Colonic mucosa (tissue), 4 donors: ENCODE data around the gene PIK3R5. TPM values are rescaled to one million over a fixed set of nuclear protein-coding genes. Genes with fewer than 3 reads are reported as not detected.

ENCODE experiments used
- DNase-seq: peaks from one replicate; pipeline ENCODE4 v3.0.0-alpha.2; 2020
- H3K27ac ChIP-seq: fragments of 200-600 bp; one replicate; pipeline ENCODE4 v1.8.0; 2021
- H3K27me3 ChIP-seq: fragments of 200-600 bp; one replicate; pipeline ENCODE4 v1.8.0; 2021
- H3K36me3 ChIP-seq: fragments of 200-600 bp; one replicate; pipeline ENCODE4 v1.8.0; 2021
- H3K4me1 ChIP-seq: fragments of 200-600 bp; one replicate; pipeline ENCODE4 v1.8.0; 2021; ENCODE audit warnings: mild to moderate bottlenecking
- H3K4me3 ChIP-seq: fragments of 200-600 bp; one replicate; pipeline ENCODE4 v1.8.0; 2021
- H3K9ac ChIP-seq, 2 donors: one replicate each; pipeline ENCODE4 v1.7.0; 2013; ENCODE audit warnings: control low read depth in 2 of 2, low read depth in 2 of 2, low read length in 2 of 2
- H3K9me3 ChIP-seq: fragments of 200-600 bp; one replicate; pipeline ENCODE4 v1.8.0; 2021
- CTCF ChIP-seq: fragments of 200-600 bp; IDR thresholded peaks from one replicate; pipeline ENCODE4 v1.8.0; 2022; ENCODE audit warnings: antibody characterized with exemption, mild to moderate bottlenecking
- intact Hi-C: fragments of 100-400 bp; cut with DNase I; formaldehyde crosslinking; loops from one replicate; pipeline ENCODE4 v1.14.1; 2022
- total RNA-seq, 2 donors: library from RNA; stranded (reverse); fragmentation: NEBNext Ultra II Directional in 1 of 2; extraction: Animal tissue kit (Norgen Biotek cat#: 25700) in 1 of 2; gene quantifications; one replicate each; pipeline ENCODE4 v1.2.1, GENCODE V29; 2021
- donor health status: healthy.
- donor health status: DM: no; HTN: no; CAD: no.
- donor health status: DM: no; HTN: no; CAD: no.

PIK3R5 gene
- total RNA-seq, 2 donors from 2014 or later: 2.2 to 2.5 TPM

GRCh38 chr17:8880466-8880865 lies 85.0 kb downstream of the PIK3R5 start:
- Histone ChIP-seq H3K27ac (no peak overlapping the region), H3K9ac (no peak overlapping the region), H3K4me3 (no peak overlapping the region), H3K9me3 (no peaks in the 10 kb centered on the region), H3K4me1 (no peaks in the 10 kb centered on the region), H3K36me3 (no peaks in the 10 kb centered on the region), H3K27me3 (no peaks in the 10 kb centered on the region)
- intact Hi-C loops: no loop called here
- no peak for DNase-seq
- no peak for TF ChIP-seq CTCF

DNA sequence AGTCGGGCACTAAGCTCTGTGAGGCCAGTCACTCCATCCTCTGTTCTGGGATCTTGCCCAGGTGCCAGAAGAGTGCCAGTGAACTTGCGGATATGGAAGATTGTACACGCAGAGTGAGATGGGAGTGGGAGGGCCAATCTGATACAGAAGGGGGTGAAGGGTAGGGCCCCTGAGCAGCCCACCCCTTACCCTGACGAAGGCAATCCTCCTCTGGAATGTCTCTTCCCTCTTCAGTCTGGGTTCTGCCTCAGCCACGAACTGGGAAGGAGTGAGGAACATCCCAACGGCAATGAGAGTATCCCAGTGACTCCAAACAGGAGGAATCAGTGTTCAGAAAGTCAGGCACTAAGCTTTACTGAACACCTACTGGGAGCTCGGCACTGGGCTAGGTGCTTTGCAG lies 86.1 kb downstream of the PIK3R5 start:
- intact Hi-C loops: no loop called here

DNA sequence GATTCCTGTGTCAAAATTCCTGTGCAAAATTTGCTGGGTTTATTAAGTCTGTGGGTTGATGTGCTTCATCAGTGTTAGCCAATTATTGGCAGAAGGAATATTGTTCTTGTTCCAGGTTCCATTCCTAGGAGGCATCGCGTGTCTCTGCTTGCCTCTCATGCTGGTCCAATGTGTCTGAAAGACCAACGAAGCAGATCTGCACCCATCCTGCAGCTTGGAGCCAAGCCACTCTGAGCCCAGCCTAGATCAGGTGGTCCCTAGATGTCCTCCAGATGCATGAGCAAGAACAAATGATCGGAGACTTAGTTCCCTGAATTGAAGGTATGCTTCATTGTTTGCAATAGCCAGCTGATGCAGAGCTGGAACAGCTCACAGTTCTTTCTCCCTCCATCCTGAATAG lies 87.5 kb downstream of the PIK3R5 start:
- H3K9ac ChIP-seq: no peak overlapping the region
- no peaks in the 10 kb centered on the region for H3K9me3 ChIP-seq
- TF ChIP-seq CTCF: no peak
- H3K27ac ChIP-seq: no peak overlapping the region
- DNase-seq: no peak
- no peaks in the 10 kb centered on the region for H3K27me3 ChIP-seq
- no peaks in the 10 kb centered on the region for H3K4me1 ChIP-seq
- H3K36me3 ChIP-seq: no peaks in the 10 kb centered on the region
- intact Hi-C loops: no loop called here
- H3K4me3 ChIP-seq: no peak overlapping the region

More for the DNA sequence above, 86.1 kb downstream of the PIK3R5 start:
- Histone ChIP-seq H3K9me3 (no peaks in the 10 kb centered on the region), H3K36me3 (no peaks in the 10 kb centered on the region), H3K9ac (no peak overlapping the region), H3K4me3 (no peak overlapping the region), H3K27ac (no peak overlapping the region), H3K27me3 (no peaks in the 10 kb centered on the region), H3K4me1 (no peaks in the 10 kb centered on the region)
- no peak for DNase-seq
- TF ChIP-seq CTCF: no peak

DNA sequence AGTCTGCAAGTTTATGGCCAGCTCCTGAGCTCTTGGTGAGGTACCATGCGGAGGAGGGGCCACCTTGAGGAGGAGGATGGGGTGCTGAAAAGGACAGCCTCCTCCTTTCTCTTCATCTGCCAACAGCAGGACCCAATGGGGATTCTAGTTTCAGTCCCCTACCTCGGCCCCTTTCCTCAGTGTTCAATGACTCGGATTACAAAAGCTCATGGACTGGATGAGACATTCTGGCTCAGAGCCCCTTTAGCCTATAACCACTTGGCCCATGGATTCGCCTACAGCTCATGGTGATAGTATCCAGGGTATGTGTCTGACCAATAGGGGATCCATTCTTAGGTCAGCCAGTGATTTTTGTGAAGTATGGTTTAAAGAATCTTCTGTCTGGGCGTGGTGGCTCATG lies 89.5 kb downstream of the PIK3R5 start:
- H3K36me3 ChIP-seq: no peaks in the 10 kb centered on the region
- H3K9me3 ChIP-seq: no peaks in the 10 kb centered on the region
- intact Hi-C loops: no loop called here
- no peak for DNase-seq
- TF ChIP-seq CTCF: no peak
- H3K9ac ChIP-seq: no peak overlapping the region
- H3K27me3 ChIP-seq: no peaks in the 10 kb centered on the region
- no peak overlapping the region for H3K4me3 ChIP-seq
- no peak overlapping the region for H3K27ac ChIP-seq
- H3K4me1 ChIP-seq: no peaks in the 10 kb centered on the region

DNA sequence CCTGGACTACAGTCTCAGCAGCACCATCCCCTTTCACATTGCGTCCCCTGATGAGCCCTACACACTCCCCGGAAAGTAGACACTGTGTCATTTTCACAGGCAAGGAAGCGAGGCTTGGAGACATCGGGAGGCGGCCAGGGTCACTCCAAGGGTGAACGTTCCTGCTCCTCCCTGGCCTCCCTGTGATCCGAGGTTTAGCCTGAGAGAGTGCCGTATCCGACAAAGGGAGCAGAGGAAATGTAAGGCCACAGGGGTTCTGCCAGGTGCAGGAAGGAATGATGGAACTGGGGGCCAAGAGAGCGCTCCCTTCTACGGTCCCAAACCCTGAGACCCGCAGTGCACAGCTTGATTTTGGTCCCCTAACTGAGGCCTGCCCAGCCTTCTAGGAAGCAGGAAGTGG lies 90.1 kb downstream of the PIK3R5 start:
- Histone ChIP-seq H3K4me3 (no peak overlapping the region), H3K4me1 (no peaks in the 10 kb centered on the region), H3K9me3 (no peaks in the 10 kb centered on the region), H3K27me3 (no peaks in the 10 kb centered on the region), H3K36me3 (no peaks in the 10 kb centered on the region), H3K27ac (no peak overlapping the region), H3K9ac (no peak overlapping the region)
- TF ChIP-seq CTCF: no peak
- intact Hi-C loops: no loop called here
- no peak for DNase-seq
